OCI-LY7 (cell line): ENCODE measurements around the gene RARA. TPM values are rescaled to one million over a fixed set of nuclear protein-coding genes. Genes with fewer than 3 reads are reported as not detected.

Source experiments
- BruUV-seq: library from RNA; stranded (reverse); fragments of 400-500 nt; replicated peaks from 2 replicates; lab custom pipeline; 2021; lab: Mats Ljungman, UMichigan
- CTCF ChIA-PET: fragments of 300-600 bp; sonication (Branson Sonifier 250); formaldehyde crosslinking; loops from one replicate; lab custom pipeline; 2022; ENCODE audit warnings: antibody characterized with exemption; ENCODE audit not compliant: unreplicated experiment; lab: Charles Lee
- POLR2A ChIA-PET: fragments of 300-600 bp; sonication (Branson Sonifier 250); formaldehyde crosslinking; loops from one replicate; lab custom pipeline; 2022; ENCODE audit warnings: antibody characterized with exemption; lab: Charles Lee
- DNase-seq: peaks from one replicate; pipeline ENCODE4 v3.0.0-alpha.2; 2015; ENCODE audit warnings: low spot score
- H2AFZ ChIP-seq: fragments of 200-600 bp; sonication (generic), shearing (Covaris generic); 2 replicates; pipeline ENCODE4 v1.6.1; 2014; ENCODE audit warnings: mild to moderate bottlenecking, antibody characterized with exemption, low read length, moderate library complexity
- H3K27ac ChIP-seq: fragments of 200-600 bp; sonication (generic); 2 replicates; pipeline ENCODE4 v1.5.1; 2014; ENCODE audit warnings: mixed run types, low read depth, mild to moderate bottlenecking, moderate library complexity, low read length, inconsistent platforms; ENCODE audit not compliant: poor library complexity, severe bottlenecking
- H3K36me3 ChIP-seq: fragments of 200-600 bp; sonication (generic); 2 replicates; pipeline ENCODE4 v1.6.1; 2014; ENCODE audit warnings: mild to moderate bottlenecking, antibody characterized with exemption, low read length, moderate library complexity, mixed read lengths; ENCODE audit not compliant: insufficient read depth
- H3K4me1 ChIP-seq: fragments of 200-600 bp; sonication (generic); 2 replicates; pipeline ENCODE4 v1.5.1; 2014; ENCODE audit warnings: mild to moderate bottlenecking, low read length; ENCODE audit not compliant: insufficient read depth, poor library complexity, severe bottlenecking
- H3K4me2 ChIP-seq: fragments of 200-600 bp; sonication (generic); 2 replicates; pipeline ENCODE4 v1.6.1; 2014; ENCODE audit warnings: mild to moderate bottlenecking, low read length
- H3K4me3 ChIP-seq: fragments of 200-600 bp; sonication (generic); 2 replicates; pipeline ENCODE4 v1.5.1; 2014; ENCODE audit warnings: mild to moderate bottlenecking, low read depth, low read length; ENCODE audit not compliant: poor library complexity, severe bottlenecking
- H3K79me2 ChIP-seq: fragments of 200-600 bp; sonication (generic); 2 replicates; pipeline ENCODE4 v1.6.1; 2016; ENCODE audit warnings: low read depth, mild to moderate bottlenecking, low read length, moderate library complexity, mixed read lengths; ENCODE audit not compliant: insufficient read depth
- H3K9me2 ChIP-seq: fragments of 200-600 bp; sonication (generic); 2 replicates; pipeline ENCODE4 v1.6.1; 2016; ENCODE audit warnings: mild to moderate bottlenecking, low read length, mixed read lengths; ENCODE audit not compliant: insufficient read depth
- H3K9me3 ChIP-seq: fragments of 200-600 bp; sonication (generic); 2 replicates; pipeline ENCODE4 v1.6.1; 2014; ENCODE audit warnings: mild to moderate bottlenecking, mixed run types, low read length, mixed read lengths
- H4K20me1 ChIP-seq: fragments of 200-600 bp; sonication (generic); 2 replicates; pipeline ENCODE4 v1.6.1; 2014; ENCODE audit warnings: mild to moderate bottlenecking, antibody characterized with exemption, low read length, moderate library complexity, mixed read lengths; ENCODE audit not compliant: insufficient read depth
- CTCF ChIP-seq: fragments of 200-600 bp; sonication (generic); conservative IDR thresholded peaks from 2 replicates; pipeline ENCODE4 v1.5.1; 2014; ENCODE audit warnings: mild to moderate bottlenecking, antibody characterized with exemption, low read length, moderate library complexity, mixed read lengths
- EZH2phosphoT487 ChIP-seq: fragments of 200-600 bp; sonication (generic); IDR thresholded peaks from 2 replicates; pipeline ENCODE4 v1.6.1; 2018; ENCODE audit warnings: low read depth, borderline replicate concordance, mild to moderate bottlenecking, mixed run types, antibody characterized with exemption, low read length, moderate library complexity, mixed read lengths
- intact Hi-C: fragments of 100-400 bp; cut with micrococcal nuclease; formaldehyde crosslinking; loops from one replicate; pipeline ENCODE4 v1.10.0; 2022; ENCODE audit not compliant: unreplicated experiment
- total RNA-seq, 2 experiments: library from RNA; depleted of rRNA in 1 of 2; stranded (reverse); fragments of >200 nt in 1 of 2; shearing (Covaris generic) in 1 of 2; gene quantifications; 2 replicates each; pipeline ENCODE4 v1.2.3, GENCODE V29; 2014 to 2022

The RARA gene
- total RNA-seq, 2 experiments from 2014 or later = 3.1 to 8.6 TPM

GRCh38 chr17:40348562-40349476, 39.8 kb downstream of the RARA start:
- Histone ChIP-seq H3K9me3 (no peaks in the 10 kb centered on the region), H3K4me1 (peaks cover 20% of the 10 kb centered on the region), H2AFZ (no peak overlapping the region), H4K20me1 (no peaks in the 10 kb centered on the region), H3K27ac (no peak overlapping the region), H3K9me2 (no peaks in the 10 kb centered on the region), H3K4me2 (no peak overlapping the region), H3K79me2 (no peaks in the 10 kb centered on the region), H3K36me3 (no peaks in the 10 kb centered on the region), H3K4me3 (no peak overlapping the region)
- BruUV-seq = no TSS peak
- TF ChIP-seq CTCF (no peak), EZH2phosphoT487 (no peak)
- CTCF ChIA-PET = no interaction called here
- POLR2A ChIA-PET = no interaction called here
- intact Hi-C loops = no loop called here
- DNase-seq = no peak

GRCh38 chr17:40349477-40349894, 40.5 kb downstream of the RARA start:
- CTCF ChIA-PET = no interaction called here
- no peak for TF ChIP-seq EZH2phosphoT487
- no peak for TF ChIP-seq CTCF
- peaks cover 18% of the 10 kb centered on the region for H3K4me1 ChIP-seq
- H3K36me3 ChIP-seq = no peaks in the 10 kb centered on the region
- no peak for DNase-seq
- no peak overlapping the region for H3K27ac ChIP-seq
- no peak overlapping the region for H3K4me2 ChIP-seq
- POLR2A ChIA-PET = no interaction called here
- H2AFZ ChIP-seq = no peak overlapping the region
- no peaks in the 10 kb centered on the region for H3K9me2 ChIP-seq
- intact Hi-C loops = no loop called here
- H3K4me3 ChIP-seq = no peak overlapping the region
- H3K79me2 ChIP-seq = no peaks in the 10 kb centered on the region
- H3K9me3 ChIP-seq = no peaks in the 10 kb centered on the region
- H4K20me1 ChIP-seq = no peaks in the 10 kb centered on the region
- BruUV-seq = no TSS peak
